ENCODE measurements around the gene RAB35.

Gene RAB35

DNA sequence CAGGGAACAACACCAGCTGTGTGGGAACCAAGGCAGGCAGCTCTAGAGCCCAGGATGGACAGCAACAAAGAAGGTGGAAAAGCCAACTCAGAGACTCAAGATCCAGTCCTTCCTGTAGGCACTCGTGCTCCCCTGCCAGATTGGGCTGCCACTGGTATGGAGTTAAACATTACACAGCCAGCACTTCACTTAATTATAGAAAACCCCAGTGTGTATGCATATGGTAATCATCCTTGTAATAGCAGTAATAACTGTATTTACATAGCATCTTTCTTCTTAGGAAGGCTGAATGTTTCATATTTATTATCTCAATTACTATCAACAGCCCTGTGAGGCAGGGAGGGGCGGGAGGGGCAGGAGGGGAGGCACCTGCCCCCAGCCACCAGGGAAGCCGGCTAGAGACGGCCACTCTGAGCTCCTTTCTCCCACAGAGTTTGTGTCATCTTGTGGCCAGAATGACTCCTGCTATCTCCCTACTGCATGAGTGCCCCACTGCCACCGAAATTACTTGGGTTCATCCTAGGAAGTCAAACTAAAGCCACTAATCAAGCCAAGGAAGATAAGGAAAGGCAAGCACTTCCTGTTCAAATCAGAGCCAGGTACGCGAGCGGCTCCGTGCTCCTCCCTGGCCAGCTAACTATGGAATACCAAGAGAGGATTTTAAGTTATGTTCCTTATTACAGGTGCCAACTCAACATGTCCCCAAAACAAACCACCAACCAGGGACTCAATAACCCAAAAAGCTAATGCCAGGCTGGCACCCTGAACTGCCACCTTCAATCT is 15.7 kb upstream of the RAB35 start:
- no peak overlapping the region for H3K27ac ChIP-seq (ENCODE audit: low read depth, low read length)
- H3K9ac ChIP-seq (ENCODE audit: low read depth, low read length), result no peak overlapping the region

DNA sequence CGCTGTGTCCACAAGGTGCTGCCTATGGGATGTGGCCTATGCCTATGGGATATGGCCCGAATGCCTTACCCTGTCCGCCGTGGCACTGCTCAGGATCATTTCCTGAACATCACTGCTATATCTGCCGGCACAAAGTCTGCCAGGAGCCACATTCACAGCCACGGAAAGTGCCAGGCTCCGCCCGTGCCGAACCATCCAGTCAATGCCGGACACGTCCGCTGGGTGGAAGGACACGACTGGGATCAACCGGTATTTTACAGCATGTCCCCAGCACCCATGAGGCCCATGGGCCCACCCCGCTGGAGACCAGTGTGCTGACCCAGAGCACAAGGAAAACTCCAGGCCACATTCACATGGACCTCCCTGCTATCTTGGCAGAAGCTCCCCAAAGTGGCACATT is 14.6 kb upstream of the RAB35 start:
- Histone ChIP-seq H3K4me3 (ENCODE audit: low read depth, low read length) (no peak overlapping the region), H3K36me3 (ENCODE audit: control insufficient read depth, insufficient read depth, low read length) (peaks cover 99% of the 10 kb centered on the region), H3K9me3 (ENCODE audit: control insufficient read depth, insufficient read depth, low read length) (no peaks in the 10 kb centered on the region), H3K27ac (ENCODE audit: low read depth, low read length) (no peak overlapping the region), H3K27me3 (ENCODE audit: control insufficient read depth, insufficient read depth, low read length) (no peaks in the 10 kb centered on the region), H3K4me1 (ENCODE audit: control insufficient read depth, insufficient read depth, low read length) (peaks cover 3% of the 10 kb centered on the region), H3K9ac (ENCODE audit: low read depth, low read length) (no peak overlapping the region)

More for the DNA sequence above, 15.7 kb upstream of the RAB35 start:
- no peaks in the 10 kb centered on the region for H3K9me3 ChIP-seq (ENCODE audit: control insufficient read depth, insufficient read depth, low read length)
- H3K36me3 ChIP-seq (ENCODE audit: control insufficient read depth, insufficient read depth, low read length), result peaks cover 99% of the 10 kb centered on the region
- no peaks in the 10 kb centered on the region for H3K27me3 ChIP-seq (ENCODE audit: control insufficient read depth, insufficient read depth, low read length)
- H3K4me3 ChIP-seq (ENCODE audit: low read depth, low read length), result no peak overlapping the region
- H3K4me1 ChIP-seq (ENCODE audit: control insufficient read depth, insufficient read depth, low read length), result peaks cover 2% of the 10 kb centered on the region

DNA sequence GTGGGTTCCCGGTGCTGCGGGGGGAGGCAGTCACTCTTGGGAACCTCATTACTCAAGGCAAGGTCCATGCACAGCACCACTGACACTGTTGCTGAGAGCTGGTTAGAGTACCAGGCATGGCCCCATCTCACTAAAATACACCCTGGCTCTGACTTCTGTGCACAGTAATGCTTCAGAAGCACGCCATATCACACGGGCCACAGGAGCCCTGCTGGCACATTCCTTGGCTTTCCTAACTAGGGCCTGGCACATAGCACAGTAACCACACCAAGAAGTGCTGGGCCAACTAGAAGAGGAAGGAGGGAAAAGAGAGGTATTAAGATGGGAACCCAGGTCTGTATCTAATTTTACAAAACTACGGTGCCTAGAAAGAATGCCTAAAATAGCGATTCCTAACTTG is 13.5 kb upstream of the RAB35 start:
- Histone ChIP-seq H3K9ac (ENCODE audit: low read depth, low read length) (no peak overlapping the region), H3K4me3 (ENCODE audit: low read depth, low read length) (no peak overlapping the region), H3K27me3 (ENCODE audit: control insufficient read depth, insufficient read depth, low read length) (no peaks in the 10 kb centered on the region), H3K36me3 (ENCODE audit: control insufficient read depth, insufficient read depth, low read length) (peaks cover 94% of the 10 kb centered on the region), H3K9me3 (ENCODE audit: control insufficient read depth, insufficient read depth, low read length) (no peaks in the 10 kb centered on the region), H3K4me1 (ENCODE audit: control insufficient read depth, insufficient read depth, low read length) (peaks cover 3% of the 10 kb centered on the region), H3K27ac (ENCODE audit: low read depth, low read length) (no peak overlapping the region)

DNA sequence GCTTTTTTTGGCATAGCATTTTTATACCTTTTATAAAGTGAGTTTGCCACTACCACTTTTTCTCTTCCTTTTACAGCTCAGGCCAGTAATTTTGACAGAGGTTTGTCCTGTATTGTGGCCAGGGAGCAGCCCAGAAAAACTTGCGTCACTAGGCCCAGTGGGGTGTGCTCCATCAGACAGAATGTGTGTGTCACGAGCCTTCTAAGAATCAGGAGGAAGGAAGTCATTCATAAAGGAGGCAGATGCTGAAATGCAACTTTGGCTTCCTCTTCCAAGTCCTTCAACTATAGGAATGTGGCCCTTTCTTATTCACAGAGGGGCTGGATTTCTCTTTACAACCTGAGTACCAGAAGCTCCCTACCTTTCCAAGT is 10.1 kb upstream of the RAB35 start:
- Histone ChIP-seq H3K4me3 (ENCODE audit: low read depth, low read length) (no peak overlapping the region), H3K27ac (ENCODE audit: low read depth, low read length) (no peak overlapping the region), H3K9ac (ENCODE audit: low read depth, low read length) (no peak overlapping the region), H3K9me3 (ENCODE audit: control insufficient read depth, insufficient read depth, low read length) (no peaks in the 10 kb centered on the region), H3K36me3 (ENCODE audit: control insufficient read depth, insufficient read depth, low read length) (peaks cover 60% of the 10 kb centered on the region), H3K27me3 (ENCODE audit: control insufficient read depth, insufficient read depth, low read length) (no peaks in the 10 kb centered on the region), H3K4me1 (ENCODE audit: control insufficient read depth, insufficient read depth, low read length) (peaks cover 3% of the 10 kb centered on the region)

DNA sequence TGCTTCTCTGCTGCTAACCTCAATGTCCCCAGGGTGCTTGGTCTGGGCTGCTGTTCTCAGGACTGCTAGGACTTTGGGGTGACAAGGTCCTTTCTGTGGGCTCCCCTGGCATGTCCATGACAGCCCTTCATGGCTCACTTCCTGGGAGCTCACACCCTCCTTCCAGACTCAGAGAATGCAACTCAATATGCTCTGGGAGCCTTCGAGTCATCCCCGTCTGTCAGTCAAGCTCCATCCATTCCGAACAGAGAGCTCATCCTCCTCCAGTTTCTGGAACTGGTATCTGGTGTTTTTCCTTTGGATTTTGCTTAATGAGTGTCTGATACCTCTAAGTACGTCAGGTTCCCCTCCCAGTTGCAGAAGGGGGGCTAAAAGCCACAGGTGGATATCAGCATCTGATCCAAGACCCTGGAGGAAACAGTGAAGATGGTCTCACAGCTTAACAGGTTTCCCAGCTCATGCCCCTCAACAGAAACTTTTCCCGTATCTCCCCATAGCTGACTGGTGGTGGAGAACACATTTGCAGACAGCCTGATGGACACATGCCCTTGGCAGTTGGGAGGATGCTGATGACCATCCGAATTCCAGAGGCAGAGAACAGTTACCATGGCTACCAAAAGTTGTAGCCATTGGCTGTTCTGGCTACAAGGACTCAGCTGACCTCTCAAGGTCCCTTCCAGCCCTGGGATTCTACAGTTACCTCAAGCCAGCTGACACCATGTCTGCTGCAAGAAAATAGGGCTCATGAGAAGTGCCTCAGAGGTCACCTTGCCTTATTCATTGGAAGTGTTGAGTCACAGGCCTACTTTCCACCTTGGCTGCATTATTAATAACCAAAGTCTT is 9.5 kb upstream of the RAB35 start:
- H3K27ac ChIP-seq (ENCODE audit: low read depth, low read length), result no peak overlapping the region
- H3K9me3 ChIP-seq (ENCODE audit: control insufficient read depth, insufficient read depth, low read length), result no peaks in the 10 kb centered on the region
- H3K36me3 ChIP-seq (ENCODE audit: control insufficient read depth, insufficient read depth, low read length), result peaks cover 54% of the 10 kb centered on the region

DNA sequence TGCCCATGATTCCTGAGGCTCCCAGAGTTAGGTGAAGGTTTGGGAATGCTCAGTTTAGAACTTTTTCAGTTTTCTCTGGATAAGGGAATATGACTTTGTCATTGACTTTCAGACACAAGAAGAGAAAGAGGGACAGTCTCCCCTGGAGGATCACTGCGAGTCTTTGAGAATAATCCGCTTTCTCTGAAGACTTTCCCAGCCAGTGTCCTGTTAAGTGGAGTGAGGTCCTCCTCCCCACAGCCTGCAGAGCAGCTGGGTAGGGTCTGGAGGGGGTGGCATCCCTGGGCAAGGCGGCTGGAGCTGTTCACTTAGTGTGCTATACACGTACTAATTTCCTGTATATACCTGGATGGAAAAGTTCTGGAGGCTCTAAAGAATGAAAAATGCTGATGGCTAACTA is 8.5 kb upstream of the RAB35 start:
- H3K4me1 ChIP-seq (ENCODE audit: control insufficient read depth, insufficient read depth, low read length), result peaks cover 3% of the 10 kb centered on the region
- H3K4me3 ChIP-seq (ENCODE audit: low read depth, low read length), result no peak overlapping the region
- no peak overlapping the region for H3K9ac ChIP-seq (ENCODE audit: low read depth, low read length)
- H3K36me3 ChIP-seq (ENCODE audit: control insufficient read depth, insufficient read depth, low read length), result peaks cover 44% of the 10 kb centered on the region
- H3K27ac ChIP-seq (ENCODE audit: low read depth, low read length), result no peak overlapping the region
- H3K9me3 ChIP-seq (ENCODE audit: control insufficient read depth, insufficient read depth, low read length), result no peaks in the 10 kb centered on the region
- no peaks in the 10 kb centered on the region for H3K27me3 ChIP-seq (ENCODE audit: control insufficient read depth, insufficient read depth, low read length)

More for the DNA sequence above, 9.5 kb upstream of the RAB35 start:
- Histone ChIP-seq H3K27me3 (ENCODE audit: control insufficient read depth, insufficient read depth, low read length) (no peaks in the 10 kb centered on the region), H3K4me1 (ENCODE audit: control insufficient read depth, insufficient read depth, low read length) (peaks cover 3% of the 10 kb centered on the region), H3K4me3 (ENCODE audit: low read depth, low read length) (no peak overlapping the region), H3K9ac (ENCODE audit: low read depth, low read length) (no peak overlapping the region)

DNA sequence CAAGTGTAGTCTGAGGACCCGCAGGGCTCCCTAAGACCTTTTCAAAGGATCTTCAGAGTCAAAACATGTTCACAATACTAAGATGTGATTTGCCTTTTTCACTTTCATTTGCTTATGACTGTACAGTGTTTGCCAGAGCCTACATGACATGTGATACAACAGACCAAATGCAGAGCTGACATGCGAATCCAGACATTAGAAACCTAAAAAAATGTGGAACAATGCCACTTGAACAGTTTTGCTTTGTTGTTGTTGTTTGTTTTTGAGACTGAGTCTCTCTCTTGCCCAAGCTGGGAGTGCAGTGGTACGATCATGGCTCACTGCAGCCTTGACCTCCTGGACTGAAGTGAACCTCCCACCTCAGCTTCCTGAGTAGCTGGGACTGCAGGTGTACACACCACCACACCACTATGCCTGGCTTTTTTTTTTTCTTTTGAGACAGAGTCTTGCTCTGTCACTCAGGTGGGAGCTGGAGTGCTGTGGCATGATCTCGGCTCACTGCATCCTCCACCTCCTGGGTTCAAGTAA is 5.3 kb upstream of the RAB35 start:
- Histone ChIP-seq H3K27ac (ENCODE audit: low read depth, low read length) (no peak overlapping the region), H3K9ac (ENCODE audit: low read depth, low read length) (no peak overlapping the region), H3K9me3 (ENCODE audit: control insufficient read depth, insufficient read depth, low read length) (no peaks in the 10 kb centered on the region), H3K4me1 (ENCODE audit: control insufficient read depth, insufficient read depth, low read length) (peaks cover 10% of the 10 kb centered on the region), H3K27me3 (ENCODE audit: control insufficient read depth, insufficient read depth, low read length) (no peaks in the 10 kb centered on the region), H3K4me3 (ENCODE audit: low read depth, low read length) (no peak overlapping the region), H3K36me3 (ENCODE audit: control insufficient read depth, insufficient read depth, low read length) (peaks cover 12% of the 10 kb centered on the region)

DNA sequence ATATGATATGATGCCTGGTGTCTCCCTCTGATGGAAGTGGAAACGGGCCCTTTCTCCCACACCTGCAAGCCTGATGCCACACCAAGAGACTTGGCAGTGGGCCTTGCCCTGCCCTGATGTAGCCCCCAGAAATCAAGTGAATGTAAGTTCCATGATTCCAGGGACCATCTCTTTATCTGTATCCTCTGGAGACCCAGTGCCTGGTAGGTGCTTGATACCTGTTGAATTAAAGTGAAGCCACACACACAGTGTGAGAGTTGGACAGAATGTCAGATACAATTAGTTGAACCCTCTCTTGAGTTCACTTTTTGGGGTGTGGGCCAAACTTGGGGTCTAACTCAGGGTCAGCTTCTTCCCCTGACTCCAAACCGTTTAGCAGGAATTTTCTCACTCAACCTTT is 4.8 kb upstream of the RAB35 start:
- Histone ChIP-seq H3K9me3 (ENCODE audit: control insufficient read depth, insufficient read depth, low read length) (no peaks in the 10 kb centered on the region), H3K27me3 (ENCODE audit: control insufficient read depth, insufficient read depth, low read length) (no peaks in the 10 kb centered on the region), H3K36me3 (ENCODE audit: control insufficient read depth, insufficient read depth, low read length) (peaks cover 8% of the 10 kb centered on the region), H3K4me3 (ENCODE audit: low read depth, low read length) (no peak overlapping the region), H3K9ac (ENCODE audit: low read depth, low read length) (no peak overlapping the region), H3K4me1 (ENCODE audit: control insufficient read depth, insufficient read depth, low read length) (peaks cover 10% of the 10 kb centered on the region), H3K27ac (ENCODE audit: low read depth, low read length) (no peak overlapping the region)

DNA sequence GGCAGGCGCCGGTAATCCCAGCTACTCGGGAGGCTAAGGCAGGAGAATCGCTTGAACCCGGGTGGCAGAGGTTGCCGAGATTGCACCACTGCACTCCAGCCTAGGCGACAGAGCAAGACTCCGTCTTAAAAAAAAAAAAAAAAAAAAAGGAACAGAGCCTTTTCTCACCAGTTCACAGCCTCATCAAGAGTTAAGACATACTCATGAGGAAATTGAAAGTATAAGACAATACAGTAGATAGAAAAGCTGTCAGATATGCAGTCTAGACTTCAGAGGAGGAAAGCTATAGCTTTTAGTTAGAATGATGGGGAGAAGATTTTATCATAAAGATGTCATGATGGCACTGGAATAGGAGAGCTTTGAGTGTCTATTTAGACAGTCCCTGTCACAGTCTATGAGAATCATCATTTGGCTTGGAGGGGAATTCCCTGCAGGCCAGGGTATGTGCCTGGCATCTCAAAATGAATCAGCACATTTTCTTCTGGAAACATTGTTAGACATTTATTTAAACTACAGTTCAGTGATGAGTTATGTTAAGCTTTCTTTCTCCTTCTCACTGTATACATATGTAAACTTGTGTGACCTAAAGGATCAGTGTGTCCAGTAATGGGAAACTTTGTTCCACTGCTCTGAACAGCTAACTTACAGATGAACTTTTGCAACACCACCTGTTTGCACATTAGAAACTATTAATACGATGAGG is 2.9 kb upstream of the RAB35 start:
- H3K27me3 ChIP-seq (ENCODE audit: control insufficient read depth, insufficient read depth, low read length), result no peaks in the 10 kb centered on the region
- no peak overlapping the region for H3K27ac ChIP-seq (ENCODE audit: low read depth, low read length)
- H3K9me3 ChIP-seq (ENCODE audit: control insufficient read depth, insufficient read depth, low read length), result no peaks in the 10 kb centered on the region
- H3K4me1 ChIP-seq (ENCODE audit: control insufficient read depth, insufficient read depth, low read length), result peaks cover 16% of the 10 kb centered on the region
- no peak overlapping the region for H3K9ac ChIP-seq (ENCODE audit: low read depth, low read length)
- H3K4me3 ChIP-seq (ENCODE audit: low read depth, low read length), result no peak overlapping the region
- peaks cover 3% of the 10 kb centered on the region; the same call in 1 of the 2 replicates for H3K36me3 ChIP-seq (ENCODE audit: control insufficient read depth, insufficient read depth, low read length)

DNA sequence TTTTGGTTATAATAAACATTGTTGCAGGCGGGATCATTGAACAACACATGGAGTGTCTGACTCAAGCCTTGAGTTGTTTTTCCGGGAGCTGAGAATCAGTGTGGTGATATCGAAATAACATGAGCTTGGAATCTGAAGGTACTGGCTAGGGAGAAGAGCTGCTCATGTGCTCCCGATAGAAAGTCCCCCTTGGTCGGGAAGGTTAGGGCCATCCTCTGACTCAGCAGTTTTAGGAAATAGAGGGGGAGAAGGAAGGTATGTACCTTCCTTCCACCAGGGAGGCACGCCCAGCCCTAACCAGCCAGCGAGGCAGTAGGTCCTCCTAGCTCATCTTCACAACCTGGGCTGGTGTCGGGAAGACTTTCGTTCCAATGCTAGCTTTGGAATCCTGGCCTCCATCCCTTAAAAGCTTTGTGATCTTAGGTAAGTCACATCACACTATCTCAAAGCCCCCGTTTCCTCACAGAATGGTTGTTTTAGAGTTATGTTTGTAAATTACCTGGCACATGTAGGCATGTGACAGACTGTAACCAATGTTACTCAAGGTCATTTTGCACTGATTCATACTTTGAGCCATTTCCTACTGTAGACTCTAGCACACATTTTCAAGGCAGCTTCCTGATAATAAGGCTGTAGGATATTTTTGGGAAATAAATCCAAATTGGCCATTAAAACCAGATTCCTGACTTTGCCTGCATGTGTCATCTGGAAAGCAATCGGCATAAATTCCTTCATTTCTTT is 1.9 kb upstream of the RAB35 start:
- H3K9me3 ChIP-seq (ENCODE audit: control insufficient read depth, insufficient read depth, low read length), result no peaks in the 10 kb centered on the region
- peaks cover 10% of the 10 kb centered on the region; the same call in 1 of the 2 replicates for H3K36me3 ChIP-seq (ENCODE audit: control insufficient read depth, insufficient read depth, low read length)
- H3K27ac ChIP-seq (ENCODE audit: low read depth, low read length), result peak overlapping the region; percentile 89
- H3K4me3 ChIP-seq (ENCODE audit: low read depth, low read length), result peak overlapping the region; percentile 86
- H3K9ac ChIP-seq (ENCODE audit: low read depth, low read length), result peak overlapping the region; percentile 50
- peaks cover 16% of the 10 kb centered on the region for H3K4me1 ChIP-seq (ENCODE audit: control insufficient read depth, insufficient read depth, low read length)
- H3K27me3 ChIP-seq (ENCODE audit: control insufficient read depth, insufficient read depth, low read length), result no peaks in the 10 kb centered on the region
